ENCODE measurements around the gene KATNB1.
"Not testable (repeated sequence)": the region's sequence is repeated elsewhere in the genome, so short reads cannot be mapped to it uniquely, and the experiment has no call there.

KATNB1 gene

GRCh38 chr16:57794849-57795430, 59.4 kb downstream of the KATNB1 start:
- Histone ChIP-seq H4K20me1 (ENCODE audit: insufficient read depth, low read length) (no peaks in the 10 kb centered on the region), H3K27me3 (ENCODE audit: insufficient read depth, low read length, poor library complexity) (no peaks in the 10 kb centered on the region), H3K27ac (ENCODE audit: low read length) (no peak overlapping the region), H3K36me3 (ENCODE audit: insufficient read depth, low read length) (no peaks in the 10 kb centered on the region), H3K4me2 (ENCODE audit: insufficient read depth, low read length) (no peak overlapping the region), H3K9me3 (ENCODE audit: insufficient read depth, low read length, severe bottlenecking) (no peaks in the 10 kb centered on the region), H3K9ac (ENCODE audit: low read depth, low read length) (no peak overlapping the region), H3K4me3 (ENCODE audit: low read depth in 1 of 2, low read length in 2 of 2) (no peak overlapping the region), H3K79me2 (ENCODE audit: insufficient read depth, low read length) (no peaks in the 10 kb centered on the region), H2AFZ (ENCODE audit: low read depth, low read length) (no peak overlapping the region), H3K4me1 (ENCODE audit: insufficient read depth, low read length) (peaks cover 11% of the 10 kb centered on the region)
- ATAC-seq (ENCODE audit: insufficient read depth, low read depth) (no peak), DNase-seq (no peak)
- TF ChIP-seq CTCF (IDR thresholded peaks at IDR 0.05; ENCODE audit: borderline replicate concordance, extremely low read depth, low read length, poor library complexity, severe bottlenecking) (no peak), EZH2 (IDR thresholded peaks at IDR 0.05; ENCODE audit: borderline replicate concordance, low read depth, low read length, severe bottlenecking) (no peak)

GRCh38 chr16:57795431-57795878, 59.9 kb downstream of the KATNB1 start:
- no peaks in the 10 kb centered on the region for H3K79me2 ChIP-seq (ENCODE audit: insufficient read depth, low read length)
- no peak overlapping the region for H2AFZ ChIP-seq (ENCODE audit: low read depth, low read length)
- peaks cover 16% of the 10 kb centered on the region for H3K4me1 ChIP-seq (ENCODE audit: insufficient read depth, low read length)
- H3K36me3 ChIP-seq (ENCODE audit: insufficient read depth, low read length): no peaks in the 10 kb centered on the region
- H3K9ac ChIP-seq (ENCODE audit: low read depth, low read length): no peak overlapping the region
- DNase-seq (peak; percentile 51), ATAC-seq (ENCODE audit: insufficient read depth, low read depth) (peak; percentile 59; the same call in 2 of the 3 replicates)
- no peak for TF ChIP-seq EZH2 (IDR thresholded peaks at IDR 0.05; ENCODE audit: borderline replicate concordance, low read depth, low read length, severe bottlenecking)
- TF ChIP-seq CTCF (IDR thresholded peaks at IDR 0.05; ENCODE audit: borderline replicate concordance, extremely low read depth, low read length, poor library complexity, severe bottlenecking): peak; percentile 58
- no peak overlapping the region for H3K4me2 ChIP-seq (ENCODE audit: insufficient read depth, low read length)
- no peaks in the 10 kb centered on the region for H3K27me3 ChIP-seq (ENCODE audit: insufficient read depth, low read length, poor library complexity)
- H3K4me3 ChIP-seq (ENCODE audit: low read depth in 1 of 2, low read length in 2 of 2): no peak overlapping the region
- H3K27ac ChIP-seq (ENCODE audit: low read length): no peak overlapping the region
- H3K9me3 ChIP-seq (ENCODE audit: insufficient read depth, low read length, severe bottlenecking): no peaks in the 10 kb centered on the region
- no peaks in the 10 kb centered on the region for H4K20me1 ChIP-seq (ENCODE audit: insufficient read depth, low read length)

GRCh38 chr16:57796014-57796413, 60.4 kb downstream of the KATNB1 start:
- not testable (repeated sequence) for H3K4me2 ChIP-seq (ENCODE audit: insufficient read depth, low read length); H3K79me2 ChIP-seq (ENCODE audit: insufficient read depth, low read length); H3K27ac ChIP-seq (ENCODE audit: low read length); H3K36me3 ChIP-seq (ENCODE audit: insufficient read depth, low read length); H3K9ac ChIP-seq (ENCODE audit: low read depth, low read length); H3K27me3 ChIP-seq (ENCODE audit: insufficient read depth, low read length, poor library complexity); H3K9me3 ChIP-seq (ENCODE audit: insufficient read depth, low read length, severe bottlenecking); H2AFZ ChIP-seq (ENCODE audit: low read depth, low read length); H3K4me3 ChIP-seq (ENCODE audit: low read depth in 1 of 2, low read length in 2 of 2); ATAC-seq (ENCODE audit: insufficient read depth, low read depth); H4K20me1 ChIP-seq (ENCODE audit: insufficient read depth, low read length); DNase-seq
- H3K4me1 ChIP-seq (ENCODE audit: insufficient read depth, low read length): peaks cover 16% of the 10 kb centered on the region

- Histone ChIP-seq H3K4me1 (ENCODE audit: insufficient read depth, low read length) (peaks cover 16% of the 10 kb centered on the region), H3K36me3 (ENCODE audit: insufficient read depth, low read length) (no peaks in the 10 kb centered on the region), H3K79me2 (ENCODE audit: insufficient read depth, low read length) (no peaks in the 10 kb centered on the region), H3K27ac (ENCODE audit: low read length) (no peak overlapping the region), H4K20me1 (ENCODE audit: insufficient read depth, low read length) (no peaks in the 10 kb centered on the region), H3K27me3 (ENCODE audit: insufficient read depth, low read length, poor library complexity) (no peaks in the 10 kb centered on the region), H3K4me2 (ENCODE audit: insufficient read depth, low read length) (no peak overlapping the region), H3K9ac (ENCODE audit: low read depth, low read length) (no peak overlapping the region), H2AFZ (ENCODE audit: low read depth, low read length) (no peak overlapping the region), H3K4me3 (ENCODE audit: low read depth in 1 of 2, low read length in 2 of 2) (no peak overlapping the region), H3K9me3 (ENCODE audit: insufficient read depth, low read length, severe bottlenecking) (no peaks in the 10 kb centered on the region)
- no peak for ATAC-seq (ENCODE audit: insufficient read depth, low read depth)
- DNase-seq: no peak
- TF ChIP-seq EZH2 (IDR thresholded peaks at IDR 0.05; ENCODE audit: borderline replicate concordance, low read depth, low read length, severe bottlenecking): no peak
- no peak for TF ChIP-seq CTCF (IDR thresholded peaks at IDR 0.05; ENCODE audit: borderline replicate concordance, extremely low read depth, low read length, poor library complexity, severe bottlenecking)
Observed at GRCh38 chr16:57797216-57797525, 61.6 kb downstream of the KATNB1 start.

All from DND-41 (cell line).